Neural crest cell (in vitro differentiated cells): Measurements from ENCODE around the gene MMADHC. TPM values are rescaled to one million over a fixed set of nuclear protein-coding genes. Genes with fewer than 3 reads are reported as not detected.
A peak's percentile ranks its signal among the peaks of the same experiment; 100 is the strongest.

Experiments used
- DNase-seq: peaks from one replicate; pipeline ENCODE4 v3.0.0; 2021; ENCODE audit warnings: low read depth, mixed read lengths, low spot score
- H3K27ac Mint-ChIP-seq: one replicate; pipeline ENCODE4 v1.8.0; 2021; ENCODE audit warnings: mild to moderate bottlenecking, mixed read lengths; ENCODE audit not compliant: unreplicated experiment
- H3K27me3 Mint-ChIP-seq: 2 replicates; pipeline ENCODE4 v1.8.0; 2021; ENCODE audit warnings: low read depth, mild to moderate bottlenecking, mixed read lengths
- H3K36me3 Mint-ChIP-seq: 2 replicates; pipeline ENCODE4 v1.8.0; 2021; ENCODE audit warnings: low read depth, mild to moderate bottlenecking, mixed read lengths
- H3K4me1 Mint-ChIP-seq: 2 replicates; pipeline ENCODE4 v1.8.0; 2021; ENCODE audit warnings: mixed read lengths
- H3K4me3 Mint-ChIP-seq: one replicate; pipeline ENCODE4 v1.8.0; 2021; ENCODE audit warnings: mild to moderate bottlenecking, mixed read lengths
- H3K9me3 Mint-ChIP-seq: 2 replicates; pipeline ENCODE4 v1.8.0; 2021; ENCODE audit warnings: mixed read lengths
- CTCF ChIP-seq: fragments of 200-600 bp; sonication (generic); conservative IDR thresholded peaks from 2 replicates; pipeline ENCODE4 v1.5.0; 2021; ENCODE audit warnings: antibody characterized with exemption, mild to moderate bottlenecking
- long read RNA-seq: library from polyadenylated mRNA; unstranded; transcript quantifications from one replicate; pipeline ENCODE4 v2.0.0, GENCODE V29; 2020
- total RNA-seq: library from RNA; stranded (reverse); gene quantifications from 2 replicates; pipeline ENCODE4 v1.2.1, GENCODE V29; 2021

MMADHC gene
- 83.9 and 86.5 TPM in 2 replicates for total RNA-seq
- long read RNA-seq, transcript MMADHC-201 (8 exons, 1,436 nt), result major isoform, 137 of 160 reads
- long read RNA-seq, transcript MMADHC-203 (7 exons, 1,726 nt), result minor isoform, 13 of 160 reads
- long read RNA-seq, partial matches to known transcripts, result 3 of 160 reads
- long read RNA-seq, other reads (novel, unspliced or antisense), result 7 of 160 reads

DNA sequence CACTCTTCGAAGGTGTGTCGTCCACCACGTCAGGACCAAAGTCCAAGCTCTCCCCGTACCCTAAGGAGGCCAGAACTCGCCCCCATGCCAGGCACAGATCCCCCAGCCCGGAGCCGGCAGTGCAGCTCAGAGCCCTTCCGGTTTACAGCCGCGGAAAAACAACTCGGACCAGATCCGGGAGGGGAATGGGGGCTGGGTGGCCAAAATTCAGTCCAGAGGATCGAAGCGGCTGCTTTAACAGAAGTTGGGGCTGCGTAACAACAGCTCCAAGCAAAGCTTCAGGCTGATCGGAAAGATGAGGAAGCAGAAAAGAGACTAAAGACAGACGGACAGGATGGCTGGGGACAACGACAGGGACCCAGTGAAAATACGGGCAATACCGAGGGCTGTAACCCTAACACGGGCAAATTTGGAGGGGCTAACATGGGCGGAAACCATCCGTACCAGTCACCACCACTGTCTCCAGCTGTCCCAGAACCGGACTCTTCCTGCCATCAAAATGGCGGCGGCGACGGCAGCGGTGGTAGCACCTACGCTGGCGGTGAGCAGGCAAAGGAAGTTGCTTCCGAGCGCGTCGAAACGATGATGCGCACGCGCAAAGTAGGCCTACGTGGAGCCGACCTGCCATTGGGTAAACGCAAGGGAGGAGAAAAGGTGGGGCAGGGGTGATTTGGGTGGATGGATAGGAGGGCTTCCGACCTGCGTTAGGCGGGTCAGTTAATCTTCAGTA, at the start of gene MMADHC:
Gene MMADHC, minus strand, starts transcription at position 556 of the 730 bp plus-strand sequence. CDS start 678 bp downstream, outside the sequence.
- no peaks in the 10 kb centered on the region for H3K9me3 Mint-ChIP-seq
- peak; percentile 81 for DNase-seq
- H3K27ac Mint-ChIP-seq, result peak within 1 kb of the TSS; percentile 93
- H3K27me3 Mint-ChIP-seq, result no peaks in the 10 kb centered on the region
- TF ChIP-seq CTCF, result no peak
- H3K4me3 Mint-ChIP-seq, result peak within 1 kb of the TSS; percentile 94
- H3K36me3 Mint-ChIP-seq, result peaks cover 6% of the 10 kb centered on the region
- peaks cover 34% of the 10 kb centered on the region for H3K4me1 Mint-ChIP-seq

DNA sequence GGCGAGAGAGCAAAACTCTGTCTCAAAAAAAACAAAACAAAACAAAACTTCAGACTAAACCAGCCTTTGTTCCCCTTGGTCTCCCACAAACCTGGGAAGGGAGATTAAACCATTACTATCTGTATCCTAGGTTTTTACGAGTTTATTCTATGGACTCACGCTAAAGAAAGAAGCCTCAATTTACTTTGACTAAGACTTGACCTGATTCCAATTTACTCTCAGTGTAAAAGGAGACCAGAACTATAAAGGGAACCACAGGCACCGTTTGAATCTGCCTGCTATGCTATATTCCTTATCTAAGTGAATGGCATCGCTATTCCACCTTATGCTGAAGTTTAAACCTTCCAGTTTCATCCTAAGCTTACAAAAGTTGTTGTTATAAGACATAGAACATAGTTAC, 46.5 kb upstream of the MMADHC start:
- Mint-ChIP-seq H3K9me3 (peaks cover 6% of the 10 kb centered on the region), H3K27ac (no peak overlapping the region)

GRCh38 chr2:149630445-149630844, 42.9 kb upstream of the MMADHC start:
- Mint-ChIP-seq H3K4me1 (no peaks in the 10 kb centered on the region), H3K27me3 (no peaks in the 10 kb centered on the region), H3K36me3 (no peaks in the 10 kb centered on the region), H3K9me3 (no peaks in the 10 kb centered on the region), H3K4me3 (no peak overlapping the region), H3K27ac (no peak overlapping the region)
- TF ChIP-seq CTCF, result no peak
- DNase-seq, result no peak

More for the DNA sequence above, 46.5 kb upstream of the MMADHC start:
- H3K27me3 Mint-ChIP-seq, result no peaks in the 10 kb centered on the region
- no peak overlapping the region for H3K4me3 Mint-ChIP-seq
- no peaks in the 10 kb centered on the region for H3K4me1 Mint-ChIP-seq
- H3K36me3 Mint-ChIP-seq, result peaks cover 3% of the 10 kb centered on the region
- no peak for TF ChIP-seq CTCF
- DNase-seq, result no peak

DNA sequence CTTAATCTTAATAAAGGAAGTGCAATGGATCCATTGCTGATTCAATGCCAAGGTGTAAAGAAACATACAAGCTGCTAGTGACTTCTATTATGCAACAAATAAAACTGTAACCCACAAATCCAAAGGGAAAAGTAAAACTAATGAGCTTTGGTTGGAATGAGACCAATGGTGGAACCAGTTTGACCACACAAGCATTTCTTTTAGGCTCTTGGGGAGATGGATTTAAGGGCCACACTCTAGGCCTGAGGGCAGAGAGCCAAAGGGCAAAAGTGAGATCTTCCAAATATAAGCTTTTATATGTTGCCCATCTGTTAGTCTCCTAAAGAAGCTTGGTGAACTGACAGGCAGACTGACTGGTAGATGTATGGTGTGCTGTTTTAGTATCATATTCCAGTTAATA, 41.5 kb upstream of the MMADHC start:
- Mint-ChIP-seq H3K4me1 (no peaks in the 10 kb centered on the region), H3K9me3 (no peaks in the 10 kb centered on the region), H3K36me3 (no peaks in the 10 kb centered on the region), H3K27ac (no peak overlapping the region), H3K27me3 (no peaks in the 10 kb centered on the region), H3K4me3 (no peak overlapping the region)
- no peak for TF ChIP-seq CTCF
- DNase-seq, result no peak

DNA sequence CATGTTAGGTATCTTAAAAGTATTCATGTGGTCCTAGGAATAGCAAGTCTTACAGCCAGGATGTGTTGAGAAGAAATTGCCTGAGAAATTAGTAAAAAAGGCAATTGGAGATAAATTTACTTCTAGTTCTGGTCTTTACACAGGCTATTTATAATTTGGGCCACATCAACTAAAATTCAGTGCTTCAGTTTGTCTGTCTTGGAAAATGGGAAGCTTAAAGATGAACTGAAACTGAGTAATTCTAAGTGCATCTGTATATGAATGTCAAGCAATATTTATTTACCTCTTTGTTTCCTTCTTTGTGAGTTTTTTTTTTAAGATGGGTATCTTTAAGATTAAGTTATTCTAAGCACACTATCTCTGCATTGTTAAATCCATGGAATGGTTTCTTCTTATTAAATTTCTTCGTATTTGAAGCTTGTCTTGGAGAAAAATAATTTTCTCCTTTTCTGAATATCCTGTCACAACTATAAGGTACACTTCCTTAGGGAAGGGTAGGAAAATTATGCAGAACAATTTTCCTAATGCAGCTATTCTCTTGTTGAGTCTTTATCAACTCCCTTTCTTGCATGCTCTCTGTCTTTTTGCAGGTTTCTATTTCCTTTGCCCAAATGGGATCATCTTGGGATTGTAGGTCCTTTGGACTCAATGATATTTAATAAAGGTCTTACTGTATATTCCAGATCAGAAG, 39.7 kb upstream of the MMADHC start:
- Mint-ChIP-seq H3K4me3 (no peak overlapping the region), H3K4me1 (no peaks in the 10 kb centered on the region), H3K27ac (no peak overlapping the region), H3K27me3 (no peaks in the 10 kb centered on the region), H3K9me3 (no peaks in the 10 kb centered on the region), H3K36me3 (no peaks in the 10 kb centered on the region)
- DNase-seq, result no peak
- no peak for TF ChIP-seq CTCF
